ENCODE data around the gene ADAM15. TPM values are rescaled to one million over a fixed set of nuclear protein-coding genes. Genes with fewer than 3 reads are reported as not detected.

Gene ADAM15
- total RNA-seq, 4 donors from 2014 or later, result 90.6 to 196 (median 115) TPM

- peaks cover 0 to 10% (median 0%) of the 10 kb centered on the region in 4 donors for H3K4me1 ChIP-seq
- no peak overlapping the region for H3K4me3 ChIP-seq
- WGBS, 2 donors (ENCODE audit: low coverage in 1 of 2), result 64 to 71% methylated on average over 3 to 5 of the region's 5 CpGs
- in situ Hi-C loops (cut with MboI; ENCODE audit: low pct_ligation_motif_present in 1 of 4, low pct_unique_long_range_greater_than_20kb in 1 of 4, low sequenced_read_pairs in 3 of 4) (no loop called here), intact Hi-C loops (cut with DNase I; ENCODE audit: low total_unique reads) (no loop called here)
- no peak for DNase-seq
- H3K27ac ChIP-seq, result no peak overlapping the region
- TF ChIP-seq EP300 (IDR thresholded peaks at IDR 0.05; ENCODE audit: low read depth), result no peak
- no peak for TF ChIP-seq POLR2AphosphoS5 (IDR thresholded peaks at IDR 0.05)
- no peak for TF ChIP-seq POLR2A (IDR thresholded peaks at IDR 0.05)
- H3K36me3 ChIP-seq, result no peaks in the 10 kb centered on the region
- no peaks in the 10 kb centered on the region for H3K9me3 ChIP-seq
- no peaks in the 10 kb centered on the region for H3K27me3 ChIP-seq
Observed at GRCh38 chr1:155108296-155108695, 57.2 kb downstream of the ADAM15 start.

GRCh38 chr1:155110381-155110780, 59.3 kb downstream of the ADAM15 start:
- H3K36me3 ChIP-seq, result no peaks in the 10 kb centered on the region
- no peaks in the 10 kb centered on the region for H3K9me3 ChIP-seq
- WGBS, 2 donors (ENCODE audit: low coverage in 1 of 2), result 78 to 87% methylated on average over 5 to 8 of the region's 8 CpGs
- H3K4me1 ChIP-seq, result peaks cover 0 to under 1% (median 0%) of the 10 kb centered on the region in 4 donors
- no peak for TF ChIP-seq EP300 (IDR thresholded peaks at IDR 0.05; ENCODE audit: low read depth)
- no peak for DNase-seq
- no peaks in the 10 kb centered on the region for H3K27me3 ChIP-seq
- intact Hi-C loops (cut with DNase I; ENCODE audit: low total_unique reads), result no loop called here
- H3K27ac ChIP-seq, result no peak overlapping the region
- in situ Hi-C loops (cut with MboI; ENCODE audit: low pct_ligation_motif_present in 1 of 4, low pct_unique_long_range_greater_than_20kb in 1 of 4, low sequenced_read_pairs in 3 of 4), result no loop called here
- no peak overlapping the region for H3K4me3 ChIP-seq

GRCh38 chr1:155110826-155111225, 59.7 kb downstream of the ADAM15 start:
- no peak overlapping the region for H3K4me3 ChIP-seq

More at GRCh38 chr1:155110826-155111225, 59.7 kb downstream of the ADAM15 start:
- intact Hi-C loops (cut with DNase I; ENCODE audit: low total_unique reads) (no loop called here), in situ Hi-C loops (cut with MboI; ENCODE audit: low pct_ligation_motif_present in 1 of 4, low pct_unique_long_range_greater_than_20kb in 1 of 4, low sequenced_read_pairs in 3 of 4) (no loop called here)
- no peak overlapping the region for H3K27ac ChIP-seq
- H3K27me3 ChIP-seq, result no peaks in the 10 kb centered on the region
- H3K36me3 ChIP-seq, result no peaks in the 10 kb centered on the region
- no peak for DNase-seq
- H3K4me1 ChIP-seq, result no peaks in the 10 kb centered on the region
- TF ChIP-seq POLR2A (IDR thresholded peaks at IDR 0.05) (no peak), EP300 (IDR thresholded peaks at IDR 0.05; ENCODE audit: low read depth) (no peak), POLR2AphosphoS5 (IDR thresholded peaks at IDR 0.05) (no peak), CTCF (IDR thresholded peaks at IDR 0.05) (no peak)
- 62 to 68% methylated on average over 7 to 8 of the region's 8 CpGs for WGBS, 2 donors (ENCODE audit: low coverage in 1 of 2)
- H3K9me3 ChIP-seq, result no peaks in the 10 kb centered on the region

Other genes with a start within 250 kb of the ADAM15 start
- gene KCNN3, start 181.0 kb upstream of the ADAM15 start, total RNA-seq, result 1 to 10 TPM; 2.3 to 5.0 (median 3.5) TPM
- 10 to 100 TPM in 3 of 4 donors, 1 to 10 TPM in 1; 6.0 to 19.9 (median 13.1) TPM for gene PMVK, start 114.6 kb upstream of the ADAM15 start, total RNA-seq
- gene PBXIP1, start 95.2 kb upstream of the ADAM15 start, total RNA-seq, result 10 to 100 TPM; 54.1 to 94.1 (median 83.6) TPM
- 10 to 100 TPM; 23.3 to 63.7 (median 29.0) TPM for gene PYGO2, start 89.5 kb upstream of the ADAM15 start, total RNA-seq
- 100 to 1,000 TPM in 2 of 4 donors, 10 to 100 TPM in 2; 71.1 to 149 (median 92.0) TPM for gene SHC1, start 80.6 kb upstream of the ADAM15 start, total RNA-seq
- 10 to 100 TPM in 3 of 4 donors, not detected in 1; 28.9 to 41.4 (median 35.2) TPM for gene CKS1B, start 76.6 kb upstream of the ADAM15 start, total RNA-seq
- gene FLAD1, start 68.0 kb upstream of the ADAM15 start, total RNA-seq, result 10 to 100 TPM; 32.7 to 42.4 (median 36.0) TPM
- not detected for gene LENEP, start 57.7 kb upstream of the ADAM15 start, total RNA-seq
- gene ZBTB7B, start 48.5 kb upstream of the ADAM15 start, total RNA-seq, result 100 to 1,000 TPM in 3 of 4 donors, 10 to 100 TPM in 1; 85.2 to 513 (median 272) TPM
- gene DCST2, start 17.5 kb upstream of the ADAM15 start, total RNA-seq, result 1 to 10 TPM in 3 of 4 donors, not detected in 1; 1.9 to 4.6 (median 4.5) TPM
- under 1 TPM in 2 of 4 donors, not detected in 2; 0.32 to 0.41 TPM for gene DCST1, start 17.5 kb upstream of the ADAM15 start, total RNA-seq
- 10 to 100 TPM; 18.3 to 57.2 (median 37.2) TPM for gene EFNA4, start 12.4 kb downstream of the ADAM15 start, total RNA-seq
- 1 to 10 TPM; 3.4 to 7.9 (median 7.2) TPM for gene EFNA3, start 27.5 kb downstream of the ADAM15 start, total RNA-seq
- gene EFNA1, start 76.6 kb downstream of the ADAM15 start, total RNA-seq, result 100 to 1,000 TPM in 1 of 4 donors, 10 to 100 TPM in 3; 18.5 to 108 (median 62.7) TPM
- gene SLC50A1, start 84.5 kb downstream of the ADAM15 start, total RNA-seq, result 100 to 1,000 TPM in 1 of 4 donors, 10 to 100 TPM in 2, 1 to 10 TPM in 1; 5.2 to 199 (median 44.4) TPM
- 100 to 1,000 TPM in 1 of 4 donors, 10 to 100 TPM in 2, 1 to 10 TPM in 1; 7.2 to 130 (median 62.6) TPM for gene DPM3, start 89.2 kb downstream of the ADAM15 start, total RNA-seq
- gene KRTCAP2, start 122.0 kb downstream of the ADAM15 start, total RNA-seq, result 100 to 1,000 TPM; 106 to 240 (median 131) TPM
- under 1 TPM in 2 of 4 donors, not detected in 2; 0.41 to 0.48 TPM for gene TRIM46, start 122.5 kb downstream of the ADAM15 start, total RNA-seq
- 10 to 100 TPM; 19.2 to 37.8 (median 27.0) TPM for gene THBS3, start 156.6 kb downstream of the ADAM15 start, total RNA-seq
- gene MTX1, start 157.4 kb downstream of the ADAM15 start, total RNA-seq, result 10 to 100 TPM; 24.3 to 64.0 (median 46.0) TPM
- gene ENTREP3, start 204.2 kb downstream of the ADAM15 start, total RNA-seq, result 10 to 100 TPM in 3 of 4 donors, 1 to 10 TPM in 1; 9.0 to 21.9 (median 15.7) TPM
- 10 to 100 TPM in 3 of 4 donors, 1 to 10 TPM in 1; 7.8 to 61.3 (median 35.2) TPM for gene SCAMP3, start 211.0 kb downstream of the ADAM15 start, total RNA-seq
- gene CLK2, start 222.2 kb downstream of the ADAM15 start, total RNA-seq, result 10 to 100 TPM; 31.9 to 92.9 (median 51.5) TPM
- gene HCN3, start 226.1 kb downstream of the ADAM15 start, total RNA-seq, result 10 to 100 TPM; 13.0 to 34.0 (median 22.2) TPM